Mucosa of descending colon (tissue), 3 donors: ENCODE data around the gene IQCE. TPM values are rescaled to one million over a fixed set of nuclear protein-coding genes. Genes with fewer than 3 reads are reported as not detected.

Experiments used
- ATAC-seq: fragments of 200-7000 bp; cut with Tn5 transposase; one replicate; pipeline ENCODE4 v1.9.1; 2020; ENCODE audit warnings: mild to moderate bottlenecking, moderate library complexity
- DNase-seq, 3 donors: peaks; one replicate each; pipeline ENCODE4 v3.0.0-alpha.2; 2020
- H3K36me3 ChIP-seq: fragments of 200-600 bp; one replicate; pipeline ENCODE4 v1.8.0; 2021; ENCODE audit warnings: low read depth, mild to moderate bottlenecking
- H3K4me1 ChIP-seq: fragments of 200-600 bp; one replicate; pipeline ENCODE4 v1.8.0; 2021; ENCODE audit warnings: low read depth, mild to moderate bottlenecking
- H3K4me3 ChIP-seq: fragments of 200-600 bp; one replicate; pipeline ENCODE4 v1.8.0; 2021; ENCODE audit warnings: mild to moderate bottlenecking
- H3K9me3 ChIP-seq: fragments of 200-600 bp; one replicate; pipeline ENCODE4 v1.8.0; 2021; ENCODE audit warnings: mild to moderate bottlenecking
- CTCF ChIP-seq: fragments of 200-600 bp; IDR thresholded peaks from one replicate; pipeline ENCODE4 v1.8.0; 2022; ENCODE audit warnings: antibody characterized with exemption, mild to moderate bottlenecking
- intact Hi-C, 2 donors: fragments of 100-400 bp; cut with DNase I in 1 of 2; cut with micrococcal nuclease in 1 of 2; formaldehyde crosslinking; loops; one replicate each; pipeline versions ENCODE4 v1.11.0 to v1.11.1; 2022; cut with DNase I, micrococcal nuclease
- total RNA-seq, 3 donors: library from RNA; stranded (reverse); fragmentation: NEBNext Ultra II Directional in 2 of 3; extraction: Animal tissue kit (Norgen Biotek cat#: 25700) in 2 of 3; gene quantifications; one replicate each; pipeline versions ENCODE4 v1.2.1 to v1.2.4, GENCODE V29; 2021 to 2023
- donor health status: DM: no; HTN: no; CAD: no; lungs with moderate emphysema.
- donor health status: DM: no; HTN: no; CAD: no.
- donor health status: DM: no; HTN: yes; CAD: no.

Gene IQCE
- total RNA-seq, 3 donors from 2014 or later, result 27.9 to 41.2 (median 35.9) TPM

DNA sequence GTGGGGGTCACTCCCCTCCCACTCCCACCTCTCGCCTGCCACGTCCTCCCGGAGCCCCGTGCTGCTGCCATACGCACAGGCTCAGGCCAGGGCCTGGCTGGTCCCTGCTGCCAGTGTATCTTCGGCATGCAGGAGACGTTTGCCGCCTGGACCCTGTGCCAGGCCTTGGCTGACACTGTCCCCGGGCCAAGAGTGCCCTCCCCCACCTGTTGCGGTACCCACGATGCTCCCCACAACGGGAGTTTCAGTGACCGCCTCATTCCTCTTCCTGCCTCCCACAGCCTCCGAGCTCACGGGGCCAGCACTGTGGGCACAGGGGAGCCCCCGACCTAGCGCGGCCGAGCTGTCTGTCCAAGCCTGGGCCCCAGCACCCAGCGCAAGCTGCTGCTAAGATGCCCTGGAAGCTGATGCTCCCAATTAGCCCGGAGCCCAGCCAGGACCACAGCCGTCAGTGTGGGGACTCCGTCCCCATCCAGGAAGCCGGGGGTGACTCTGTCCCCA is 80.5 kb downstream of the IQCE start:
- no peak for ATAC-seq
- Histone ChIP-seq H3K9me3 (no peaks in the 10 kb centered on the region), H3K4me1 (peaks cover 13% of the 10 kb centered on the region), H3K4me3 (no peak overlapping the region), H3K36me3 (no peaks in the 10 kb centered on the region)
- TF ChIP-seq CTCF, result no peak
- no peak for DNase-seq
- intact Hi-C loops, result no loop called here

DNA sequence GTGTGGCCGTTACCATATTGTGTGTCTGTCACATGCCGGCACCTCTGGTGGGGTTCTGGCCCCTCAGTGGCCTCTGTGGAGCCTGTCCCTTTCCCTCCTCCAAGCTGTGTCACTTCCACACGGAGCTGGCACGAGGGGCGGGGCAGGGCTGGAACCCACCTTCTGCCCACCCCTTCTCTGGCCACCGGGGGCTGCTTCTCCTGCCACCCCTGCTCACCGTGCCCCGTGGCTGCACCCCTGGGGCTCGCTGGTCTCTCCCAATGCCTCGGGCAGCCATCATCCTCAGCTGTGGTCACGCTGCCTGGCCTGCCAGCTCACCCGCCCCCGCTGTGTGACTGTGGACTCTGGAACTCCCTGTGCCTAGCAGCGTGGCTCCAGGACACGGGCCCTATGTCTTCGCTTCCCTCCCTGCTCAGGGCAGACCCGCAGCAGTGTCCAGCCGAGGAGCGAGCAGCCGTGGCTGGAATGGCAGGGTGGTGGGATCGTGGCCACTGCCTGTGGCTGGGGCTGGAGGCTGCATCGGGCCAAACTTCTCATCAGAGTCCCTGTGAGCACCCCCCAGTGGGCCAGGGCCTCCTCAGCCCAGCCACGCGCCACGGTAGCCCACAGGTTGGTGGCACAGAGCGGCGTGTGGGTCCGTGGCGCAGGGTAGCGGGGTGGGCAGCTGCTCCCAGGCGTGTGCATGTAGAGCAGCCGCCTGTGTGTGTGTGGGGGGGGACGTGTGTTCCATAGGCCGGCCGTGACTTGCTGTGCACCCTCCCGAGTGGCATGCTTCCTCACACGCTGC is 81.1 kb downstream of the IQCE start:
- no peak for DNase-seq
- H3K4me1 ChIP-seq, result peaks cover 12% of the 10 kb centered on the region

GRCh38 chr7:2640482-2640830 is 81.7 kb downstream of the IQCE start:
- DNase-seq (peak in 2 of 3 donors; percentile 36 to 54), ATAC-seq (peak; percentile 33)
- H3K4me3 ChIP-seq, result no peak overlapping the region
- H3K4me1 ChIP-seq, result peaks cover 12% of the 10 kb centered on the region
- no peak for TF ChIP-seq CTCF
- intact Hi-C loops, result no loop called here
- no peaks in the 10 kb centered on the region for H3K9me3 ChIP-seq
- H3K36me3 ChIP-seq, result no peaks in the 10 kb centered on the region

More for the DNA sequence above, 81.1 kb downstream of the IQCE start:
- Histone ChIP-seq H3K4me3 (no peak overlapping the region), H3K36me3 (no peaks in the 10 kb centered on the region), H3K9me3 (no peaks in the 10 kb centered on the region)
- ATAC-seq, result no peak
- intact Hi-C loops, result no loop called here
- no peak for TF ChIP-seq CTCF

- Histone ChIP-seq H3K4me1 (peaks cover 12% of the 10 kb centered on the region), H3K9me3 (no peaks in the 10 kb centered on the region), H3K36me3 (no peaks in the 10 kb centered on the region), H3K4me3 (no peak overlapping the region)
- DNase-seq (no peak), ATAC-seq (peak; percentile 5)
- intact Hi-C loops, result no loop called here
- TF ChIP-seq CTCF, result no peak
These were observed 82.1 kb downstream of the IQCE start for GRCh38 chr7:2640846-2641316.

DNA sequence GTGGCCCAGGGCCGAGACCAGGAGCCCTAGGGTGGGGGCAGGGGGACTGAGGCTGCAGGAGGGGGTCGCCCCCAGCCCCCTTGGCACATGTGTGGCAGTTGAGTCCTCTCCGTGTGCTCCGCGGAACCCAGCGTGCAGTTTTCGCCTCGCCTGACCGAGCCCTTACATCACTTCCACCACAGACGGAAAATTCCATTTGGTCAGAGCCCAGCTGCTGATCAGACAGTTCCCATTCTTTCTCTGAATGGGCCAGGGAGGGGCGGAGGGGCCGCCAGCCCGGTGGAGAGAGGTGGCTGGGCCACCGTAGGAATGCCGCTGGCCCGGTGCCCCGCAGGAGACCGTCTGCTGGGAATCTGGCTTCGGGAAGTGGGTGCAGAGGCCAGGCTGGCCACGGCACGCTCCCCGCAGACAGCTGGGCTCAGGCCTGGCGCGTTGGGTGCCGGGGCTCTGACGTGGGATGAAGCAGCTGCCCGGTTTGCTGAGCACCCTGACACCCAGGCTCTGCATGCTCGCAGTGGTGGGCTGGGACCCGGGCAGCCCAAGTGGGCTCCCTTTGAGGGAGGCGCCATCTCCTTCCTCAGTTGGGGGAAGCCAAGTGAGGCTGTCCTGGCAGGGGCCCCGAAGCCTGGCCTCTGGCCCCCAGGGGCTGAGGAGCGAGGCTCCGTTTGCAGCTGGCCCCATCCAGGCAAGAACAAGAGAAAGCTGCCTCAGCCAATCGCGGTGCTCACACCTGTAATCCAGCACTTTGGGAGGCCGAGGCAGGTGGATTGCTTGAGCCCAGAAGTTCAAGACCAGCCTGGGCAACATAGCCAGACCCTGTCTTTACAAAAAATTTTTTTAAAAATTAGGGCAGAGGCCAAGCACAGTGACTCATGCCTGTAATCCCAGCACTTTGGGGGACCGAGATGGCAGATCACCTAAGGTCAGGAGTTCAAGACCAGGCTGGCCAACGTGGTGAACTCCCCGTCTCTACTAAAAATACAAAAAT is 82.9 kb downstream of the IQCE start:
- intact Hi-C loops, result no loop called here
- no peaks in the 10 kb centered on the region for H3K36me3 ChIP-seq
- peaks cover 12% of the 10 kb centered on the region for H3K4me1 ChIP-seq
- H3K9me3 ChIP-seq, result no peaks in the 10 kb centered on the region
- DNase-seq (peak; percentile 66 to 83 (median 73)), ATAC-seq (peak; percentile 40)
- H3K4me3 ChIP-seq, result no peak overlapping the region
- no peak for TF ChIP-seq CTCF
